Kasumi-1 (cell line): ENCODE data around the gene HSPA4.
"Not testable (repeated sequence)": the region's sequence is repeated elsewhere in the genome, so short reads cannot be mapped to it uniquely, and the experiment has no call there.

Experiments
- DNase-seq, 2 experiments: peaks; one replicate each; lab custom pipeline; 2025; lab: John Stamatoyannopoulos, UW

Gene HSPA4

DNA sequence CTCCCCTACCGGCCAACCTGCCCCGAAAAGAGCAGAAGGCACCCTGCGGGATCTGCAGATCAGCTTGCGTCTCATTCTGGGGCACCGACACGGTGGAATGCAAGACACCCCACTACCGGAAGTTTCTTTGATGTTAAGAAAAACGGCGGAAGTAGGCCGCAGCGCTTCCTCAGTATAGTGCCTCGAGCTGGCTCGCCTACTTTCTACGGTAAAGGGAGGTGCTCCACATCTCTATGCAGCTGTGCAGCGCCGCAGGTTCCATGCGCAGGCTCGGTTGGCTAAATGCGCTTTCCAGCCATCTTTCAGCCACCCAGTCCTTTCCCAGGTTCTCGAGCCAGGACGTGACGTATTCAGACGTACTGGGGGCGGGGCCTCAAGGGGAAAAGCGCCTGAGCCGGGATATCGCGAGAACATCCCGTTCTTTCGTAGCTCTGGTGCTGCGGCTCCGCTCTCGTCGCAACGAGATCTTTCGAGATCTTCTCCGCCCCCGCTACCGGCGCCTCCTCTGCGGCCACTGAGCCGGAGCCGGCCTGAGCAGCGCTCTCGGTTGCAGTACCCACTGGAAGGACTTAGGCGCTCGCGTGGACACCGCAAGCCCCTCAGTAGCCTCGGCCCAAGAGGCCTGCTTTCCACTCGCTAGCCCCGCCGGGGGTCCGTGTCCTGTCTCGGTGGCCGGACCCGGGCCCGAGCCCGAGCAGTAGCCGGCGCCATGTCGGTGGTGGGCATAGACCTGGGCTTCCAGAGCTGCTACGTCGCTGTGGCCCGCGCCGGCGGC, at the start of gene HSPA4:
TSS of gene HSPA4 (plus strand) at position 472 of the 775 bp plus-strand sequence. CDS start at position 710, 238 bp downstream.
- peak; percentile 98 for DNase-seq

DNA sequence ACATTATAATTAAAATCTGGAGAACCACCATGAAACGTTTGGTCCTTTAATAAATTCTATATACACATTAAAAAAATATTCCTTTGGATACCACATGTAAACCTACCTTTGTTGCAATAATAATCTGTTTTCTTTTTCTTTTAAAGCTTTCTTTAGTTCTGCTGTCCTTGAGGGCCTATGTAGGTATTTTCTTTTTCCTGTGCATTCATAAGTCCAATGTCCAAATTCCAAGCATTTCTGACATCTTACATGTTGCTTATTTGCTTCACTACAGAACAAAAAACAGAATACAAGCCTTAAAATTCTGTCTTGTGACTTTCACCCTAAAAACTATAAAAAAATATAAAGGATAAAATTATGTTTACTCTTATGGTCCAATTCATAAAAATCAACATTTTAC, 45.2 kb upstream of the HSPA4 start:
- no peak for DNase-seq

- not testable (repeated sequence) for DNase-seq
These were observed 43.4 kb upstream of the HSPA4 start for GRCh38 chr5:133008455-133008854.

DNA sequence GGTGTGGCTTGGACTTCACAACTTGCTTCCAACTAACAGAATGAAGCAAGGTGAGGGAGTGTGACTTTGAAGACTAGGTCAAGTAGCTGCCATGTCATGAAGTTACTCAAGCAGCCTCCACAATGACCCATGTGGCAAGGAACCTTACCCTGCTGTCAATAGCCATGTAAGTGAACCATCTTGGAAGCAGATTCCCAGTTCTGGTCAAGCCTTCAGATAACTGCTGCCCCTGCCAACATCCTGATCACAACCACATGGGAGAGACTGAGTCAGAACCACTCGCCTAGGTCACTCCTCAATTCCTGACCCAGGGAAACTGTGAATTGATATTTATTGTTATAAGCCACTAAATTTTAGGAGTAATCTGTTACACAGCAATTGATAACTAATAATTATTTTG, 36.3 kb upstream of the HSPA4 start:
- DNase-seq: no peak

DNA sequence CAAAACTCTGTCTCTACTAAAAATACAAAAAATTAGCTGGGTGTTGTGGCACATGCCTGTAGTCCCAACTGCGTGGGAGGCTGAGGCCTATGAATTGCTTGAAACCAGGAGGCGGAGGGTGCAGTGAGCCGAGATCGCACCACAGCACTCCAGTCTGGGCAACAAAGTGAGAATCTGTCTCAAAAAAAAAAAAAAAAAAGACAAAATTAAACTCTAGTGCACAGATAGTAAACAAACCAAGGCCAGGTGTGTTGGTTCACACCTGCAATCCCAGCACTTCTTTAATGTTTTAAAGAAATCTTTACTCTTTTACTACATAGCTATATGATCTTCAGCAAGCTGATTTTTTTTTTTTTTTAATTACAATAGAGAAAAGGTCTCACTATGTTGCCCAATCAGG, 33.8 kb upstream of the HSPA4 start:
- DNase-seq: no peak

DNA sequence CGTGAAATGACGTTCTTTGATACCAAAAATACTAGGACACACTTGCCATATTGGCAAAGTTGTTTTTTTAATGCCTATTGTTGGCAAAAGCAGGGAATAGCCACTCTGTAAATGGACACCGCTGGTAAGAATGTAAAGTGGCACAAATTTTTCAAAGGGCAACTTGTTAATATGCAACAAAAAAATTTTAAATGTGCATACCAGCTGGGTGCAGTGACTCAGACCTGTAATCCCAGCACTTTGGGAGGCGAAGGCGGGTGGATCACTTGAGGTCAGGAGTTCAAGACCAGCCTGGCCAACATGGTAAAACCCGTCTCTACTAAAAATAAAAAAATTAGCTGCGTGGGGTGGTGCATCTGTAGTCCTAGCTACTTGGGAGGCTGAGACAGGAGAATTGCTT, 32.3 kb upstream of the HSPA4 start:
- DNase-seq: not testable (repeated sequence)

DNA sequence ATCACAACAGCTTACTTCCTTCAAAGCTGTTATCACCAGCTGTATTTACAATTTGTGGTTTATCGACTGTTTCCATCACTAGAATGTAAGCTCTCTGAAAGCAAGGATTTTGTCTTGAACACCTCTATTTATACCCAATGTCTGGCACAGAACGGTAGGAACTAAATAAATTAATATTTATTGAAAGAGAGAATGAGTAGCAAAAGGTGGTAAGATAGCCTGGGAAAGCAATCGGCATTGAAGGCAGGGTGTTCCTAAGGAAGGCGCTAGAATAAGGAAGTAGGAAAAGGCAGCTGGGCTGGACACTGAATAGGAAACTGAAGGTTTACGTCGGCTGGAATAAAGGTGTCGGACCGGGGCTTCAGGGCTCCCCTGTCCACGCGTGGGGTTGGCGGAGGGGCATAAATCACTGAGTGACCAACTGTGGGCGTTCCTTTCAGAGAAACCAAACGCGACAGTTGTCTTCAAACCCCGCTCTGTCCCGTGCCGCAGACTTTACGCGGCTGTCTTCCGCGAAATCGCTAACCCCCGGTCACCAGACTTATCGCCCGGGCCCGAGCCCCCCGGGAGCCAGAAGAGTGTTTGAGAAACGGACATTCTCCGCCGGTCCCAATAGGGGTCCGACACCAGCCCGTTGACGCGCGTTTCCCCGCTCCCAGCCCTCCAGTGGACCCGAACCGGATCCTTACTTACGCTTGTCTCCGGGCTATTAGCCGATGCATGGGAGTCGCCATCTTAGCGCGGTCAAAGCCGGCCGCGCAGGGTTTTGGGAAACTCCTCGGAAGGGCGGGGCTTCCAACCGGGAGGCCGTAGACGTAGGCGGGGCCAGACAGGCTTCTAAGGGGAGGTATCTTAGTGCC, 25.8 kb upstream of the HSPA4 start, which contains the start of gene ZCCHC10:
TSS of gene ZCCHC10 (minus strand) at position 746 of the 860 bp plus-strand sequence. CDS start at position 734, 12 bp downstream.
- DNase-seq: peak; percentile 93

DNA sequence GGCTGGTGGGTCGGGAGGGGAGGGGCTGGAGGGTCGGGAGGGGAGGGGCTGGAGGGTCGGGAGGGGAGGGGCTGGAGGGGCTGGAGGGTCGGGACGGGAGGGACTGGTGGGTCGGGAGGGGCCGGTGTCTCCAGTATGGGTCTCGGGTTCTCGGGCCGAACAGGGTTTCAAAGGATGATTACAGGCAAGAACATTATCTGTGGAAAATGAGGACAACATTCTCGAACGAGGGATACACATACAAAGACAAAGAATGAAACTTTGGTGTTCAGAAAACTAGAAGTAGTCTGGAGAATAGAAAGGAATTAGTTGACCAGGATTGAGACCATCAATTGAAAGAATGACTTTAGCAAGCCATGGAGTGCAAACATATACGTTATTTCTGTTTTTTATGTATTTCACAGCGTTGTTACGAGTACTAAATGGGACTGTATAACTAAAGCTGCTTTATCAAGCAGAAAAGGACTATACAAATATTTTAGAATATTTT, 25.1 kb upstream of the HSPA4 start:
- no peak for DNase-seq

DNA sequence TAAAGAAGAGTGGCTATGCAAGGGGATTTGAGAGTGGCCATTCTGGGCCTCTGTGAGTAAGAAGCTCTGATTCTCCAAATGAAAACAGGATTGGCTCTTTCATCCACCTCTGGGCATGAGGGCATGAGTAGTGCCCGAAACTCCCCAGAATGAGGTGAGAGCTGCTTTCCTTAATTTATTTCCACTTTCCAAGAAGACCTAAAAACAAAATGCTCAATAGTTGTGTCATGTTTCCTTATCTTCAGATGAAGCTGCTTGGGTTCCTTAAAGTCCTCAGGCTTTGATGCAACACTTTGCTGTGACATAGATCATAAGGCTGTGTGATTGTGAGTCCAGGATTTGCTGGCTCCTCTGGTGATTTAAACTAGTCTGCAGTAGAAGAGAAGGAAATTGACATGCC, 22.4 kb upstream of the HSPA4 start:
- no peak for DNase-seq

- DNase-seq: no peak
These were observed 21.3 kb upstream of the HSPA4 start for GRCh38 chr5:133030343-133031005.

GRCh38 chr5:133032852-133033742, 18.7 kb upstream of the HSPA4 start:
- no peak for DNase-seq

DNA sequence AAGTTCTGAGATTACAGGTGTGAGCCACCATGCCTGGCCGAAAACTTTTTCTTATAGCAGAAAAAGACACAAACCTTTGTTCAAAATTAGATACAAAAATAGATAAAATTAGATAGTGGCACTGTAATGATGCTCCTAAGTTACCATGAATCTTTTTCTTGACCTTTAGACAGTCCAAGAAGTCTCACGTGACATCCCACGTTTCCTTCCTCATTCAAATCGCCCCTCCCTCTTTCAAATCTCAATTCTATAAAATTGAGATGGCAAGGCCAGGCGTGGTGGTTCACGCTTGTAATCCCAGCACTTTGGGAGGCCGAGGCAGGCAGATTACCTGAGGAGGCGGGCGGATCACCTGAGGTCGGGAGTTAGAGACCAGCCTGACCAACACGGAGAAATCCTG, 17.7 kb upstream of the HSPA4 start:
- no peak for DNase-seq

DNA sequence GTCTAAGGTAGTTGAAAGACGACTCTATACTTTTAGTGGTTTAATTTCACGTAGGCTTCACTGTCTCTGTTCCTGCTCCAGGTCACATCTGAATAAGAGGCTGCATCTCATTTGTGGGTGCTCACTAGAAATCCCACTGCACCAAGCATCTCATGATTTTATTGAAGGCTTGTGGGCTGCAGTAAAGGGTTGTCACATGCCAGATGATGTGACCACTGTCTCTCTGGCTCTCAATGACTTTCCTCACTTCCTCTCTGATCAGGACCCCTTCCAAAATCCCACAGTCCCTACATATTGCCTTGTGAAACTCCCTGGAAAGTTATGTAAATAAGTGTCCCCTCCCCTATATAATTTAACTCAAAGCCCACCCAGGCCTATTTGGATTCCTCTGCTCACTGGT, 16.6 kb upstream of the HSPA4 start:
- no peak for DNase-seq

DNA sequence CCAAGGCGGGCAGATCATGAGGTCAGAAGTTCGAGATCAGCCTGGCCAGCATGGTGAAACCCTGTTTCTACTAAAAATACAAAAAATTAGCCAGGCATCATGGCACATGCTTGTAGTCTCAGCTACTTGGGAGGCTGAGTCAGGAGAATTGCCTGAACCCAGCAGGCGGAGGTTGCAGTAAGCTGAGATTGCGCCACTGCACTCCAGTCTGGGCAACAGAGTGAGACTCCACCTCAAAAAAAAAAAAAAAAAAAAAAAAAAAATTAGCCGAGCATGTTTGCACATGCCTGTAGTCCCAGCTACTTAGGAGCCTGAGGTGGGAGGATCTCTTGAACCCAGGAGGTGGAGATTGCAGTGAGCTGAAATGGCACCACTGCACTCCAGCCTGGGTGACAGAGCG, 15.1 kb upstream of the HSPA4 start:
- DNase-seq: not testable (repeated sequence)

GRCh38 chr5:133041157-133041784, 10.5 kb upstream of the HSPA4 start:
- DNase-seq: no peak

DNA sequence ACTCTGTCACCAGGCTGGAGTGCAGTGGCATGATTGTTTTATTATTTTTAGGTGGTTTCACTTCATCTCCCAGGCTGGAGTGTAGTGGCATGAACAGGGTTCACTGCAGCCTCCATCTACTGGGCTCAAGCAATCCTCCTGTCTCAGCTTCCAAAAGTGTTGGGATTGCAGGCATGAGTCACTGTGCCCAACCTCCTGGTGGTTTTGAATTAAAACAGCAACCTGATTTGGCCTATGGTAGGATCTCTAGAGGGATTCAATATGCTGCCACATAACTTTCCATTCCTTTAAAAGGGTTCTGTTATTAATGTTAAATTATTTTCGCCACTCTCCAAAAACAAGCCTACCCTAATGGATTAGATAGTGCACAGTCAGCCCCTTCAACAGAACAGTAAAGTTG, 9.9 kb upstream of the HSPA4 start:
- DNase-seq: no peak

- DNase-seq: not testable (repeated sequence)
These were observed 5.3 kb upstream of the HSPA4 start for GRCh38 chr5:133046560-133046959.

GRCh38 chr5:133047404-133047803, 4.4 kb upstream of the HSPA4 start:
- DNase-seq: no peak

DNA sequence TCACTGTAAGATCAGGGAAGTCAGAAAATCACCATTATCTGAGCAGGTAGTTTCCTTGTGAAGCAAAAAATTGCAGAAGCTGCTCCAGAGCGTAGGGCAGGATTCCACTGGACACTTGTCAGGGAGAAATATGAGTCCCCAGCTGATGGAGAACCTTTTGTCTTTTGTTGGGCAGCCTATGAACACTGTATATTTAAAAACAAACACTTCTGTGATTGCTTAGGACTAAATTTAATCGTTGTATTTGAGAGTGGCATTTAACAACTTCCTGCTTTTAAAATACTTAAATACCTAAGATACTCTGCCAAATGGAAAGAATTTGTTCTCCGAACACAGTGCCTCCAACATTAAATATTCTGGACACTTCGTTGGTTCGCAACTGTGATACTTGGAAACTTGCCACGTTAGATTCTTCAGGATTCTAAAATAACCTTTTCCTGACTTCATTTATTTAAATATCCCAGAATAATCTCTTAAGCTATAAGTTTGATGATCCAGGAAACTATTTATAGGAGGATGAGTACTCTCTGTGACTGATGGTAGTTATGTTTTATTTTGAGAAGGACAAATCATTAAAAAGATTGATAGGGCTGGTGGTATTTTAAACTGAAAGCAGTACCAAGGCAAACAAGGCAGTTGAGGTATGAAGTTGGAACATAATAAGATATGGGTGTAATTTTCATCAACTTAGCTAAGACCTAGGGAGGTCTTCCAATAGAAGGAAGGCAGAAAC, 2.7 kb upstream of the HSPA4 start:
- DNase-seq: no peak

DNA sequence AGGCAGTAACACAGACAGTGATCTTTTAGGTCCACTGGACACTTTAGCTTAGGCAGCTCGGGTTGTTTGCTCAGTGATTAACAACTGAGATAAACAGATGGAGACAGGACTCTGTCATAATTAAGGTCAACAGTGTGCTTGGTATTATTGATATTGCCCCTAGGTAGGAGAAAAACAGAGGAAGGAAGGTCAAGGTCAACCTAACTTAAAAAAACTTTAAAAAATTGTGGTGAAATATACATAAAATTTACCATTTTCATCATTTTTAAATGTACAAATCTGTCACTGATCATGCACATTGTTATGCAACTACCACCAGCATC, 2.1 kb upstream of the HSPA4 start:
- DNase-seq: no peak
